Activated effector memory CD4-positive, alpha-beta T cell treated with Interleukin-2 at 50 U/mL for 16 hours (primary cell): Measurements from ENCODE around the gene CDC73.
"Not testable (repeated sequence)": the region's sequence is repeated elsewhere in the genome, so short reads cannot be mapped to it uniquely, and the experiment has no call there.

ENCODE experiments used
- DNase-seq: peaks from one replicate; pipeline ENCODE4 v3.0.0-alpha.2; 2020

CDC73 gene

DNA sequence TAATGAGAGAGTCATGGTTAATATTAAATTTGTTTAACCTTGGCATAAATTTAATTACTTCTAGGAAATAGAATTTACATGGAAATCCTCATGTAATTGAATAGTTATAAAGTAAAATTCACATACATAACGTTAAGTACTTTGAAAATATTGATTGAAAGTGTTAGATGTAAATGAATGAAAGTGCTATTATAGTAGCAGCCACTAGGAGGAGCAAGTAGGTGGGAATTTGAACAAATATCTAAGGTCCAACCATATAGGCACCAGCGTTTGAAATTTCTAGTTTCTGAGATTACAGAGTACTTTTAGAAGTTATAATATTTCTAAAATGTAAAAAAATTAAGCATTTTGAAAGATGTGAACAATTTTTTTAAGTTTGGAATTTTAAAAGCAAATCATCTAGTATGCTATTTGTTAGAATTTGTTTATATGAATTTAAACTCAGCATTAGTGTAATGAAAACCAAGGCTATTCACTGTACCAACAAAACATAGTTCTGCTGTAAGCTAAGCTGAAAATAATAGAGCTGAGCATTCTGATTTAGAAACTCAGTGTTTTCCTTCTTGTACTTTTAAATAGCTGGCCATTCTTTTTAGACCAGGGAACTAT is 61.3 kb downstream of the CDC73 start:
- DNase-seq, result no peak

DNA sequence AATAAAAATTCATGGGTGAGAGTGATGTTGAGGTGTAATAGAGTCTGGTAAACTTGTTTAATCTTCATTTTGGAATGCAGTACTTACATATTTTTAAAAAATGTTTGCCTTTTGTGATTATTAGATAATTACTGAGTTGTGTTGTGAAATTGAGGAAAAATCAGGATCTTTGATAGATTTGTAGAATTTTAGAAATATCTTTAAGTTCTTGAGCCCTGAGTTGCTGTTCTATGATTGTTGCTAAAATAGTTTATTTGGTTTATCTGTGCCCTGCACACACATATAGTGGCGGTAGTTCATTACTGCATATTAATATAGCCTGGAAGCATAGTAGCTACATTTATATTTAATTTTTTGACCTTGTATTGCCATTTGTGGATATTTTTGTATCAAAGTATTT is 62.9 kb downstream of the CDC73 start:
- DNase-seq, result no peak

DNA sequence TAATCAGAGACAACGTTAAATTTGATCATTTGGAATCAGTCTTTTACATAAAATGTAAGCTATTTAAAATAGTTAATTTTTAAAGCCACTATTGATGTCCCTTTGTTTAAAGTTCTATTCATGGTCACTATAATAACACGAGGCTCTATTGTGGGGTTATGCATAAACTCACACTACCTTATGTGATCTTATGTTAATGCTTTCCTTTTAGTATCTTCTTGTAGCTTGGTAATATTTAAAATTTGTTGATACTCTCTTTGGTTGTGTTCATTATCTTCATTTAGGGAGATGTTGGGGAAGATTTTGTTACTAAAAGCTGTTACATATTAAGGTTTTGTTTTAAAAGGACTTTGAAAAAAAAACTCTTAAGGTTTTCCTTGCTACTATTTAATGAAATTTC is 63.4 kb downstream of the CDC73 start:
- no peak for DNase-seq

DNA sequence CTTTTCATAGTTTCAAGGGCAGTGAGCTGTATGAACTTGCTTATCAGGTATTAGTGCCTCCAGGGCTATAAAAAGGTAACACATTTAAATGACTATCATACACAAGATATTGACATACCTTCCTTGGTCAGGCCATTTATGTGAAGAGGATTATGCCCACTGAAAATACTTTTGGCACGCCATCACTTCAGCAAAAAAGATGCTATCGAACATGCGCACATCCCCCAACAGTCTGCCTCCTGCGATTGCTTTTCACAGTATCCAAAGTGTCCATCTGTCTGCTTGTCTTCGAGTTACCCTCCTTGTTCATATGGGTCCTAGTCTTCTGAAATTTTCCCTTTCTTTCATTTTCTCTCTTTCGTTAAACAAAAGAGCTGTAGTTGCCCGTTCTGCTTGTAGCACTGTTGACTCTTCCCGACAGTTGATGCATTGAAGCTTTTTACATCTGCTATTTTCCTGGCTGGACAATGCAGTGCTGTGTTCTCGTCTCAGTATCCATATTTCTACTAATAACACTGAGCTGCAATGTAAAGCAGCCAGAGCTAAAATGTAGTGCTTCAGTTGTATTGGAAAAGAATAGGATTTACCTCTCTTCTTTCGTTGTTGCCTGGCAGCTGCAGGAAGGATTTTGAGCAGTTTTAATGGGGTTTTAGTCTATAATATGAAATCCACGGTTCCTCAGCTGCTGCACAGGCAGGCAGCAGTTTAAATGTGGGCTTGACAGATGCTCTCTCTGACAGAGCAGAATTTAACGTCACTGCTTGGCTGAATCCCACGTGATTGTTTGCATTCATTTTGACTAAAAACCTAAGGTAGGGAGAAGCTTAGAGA is 64.3 kb downstream of the CDC73 start, which contains the start of gene B3GALT2:
Gene B3GALT2, minus strand, starts transcription at position 713 of the 831 bp plus-strand sequence. CDS start 5,051 bp downstream, outside the sequence.
- peak; percentile 19 for DNase-seq

DNA sequence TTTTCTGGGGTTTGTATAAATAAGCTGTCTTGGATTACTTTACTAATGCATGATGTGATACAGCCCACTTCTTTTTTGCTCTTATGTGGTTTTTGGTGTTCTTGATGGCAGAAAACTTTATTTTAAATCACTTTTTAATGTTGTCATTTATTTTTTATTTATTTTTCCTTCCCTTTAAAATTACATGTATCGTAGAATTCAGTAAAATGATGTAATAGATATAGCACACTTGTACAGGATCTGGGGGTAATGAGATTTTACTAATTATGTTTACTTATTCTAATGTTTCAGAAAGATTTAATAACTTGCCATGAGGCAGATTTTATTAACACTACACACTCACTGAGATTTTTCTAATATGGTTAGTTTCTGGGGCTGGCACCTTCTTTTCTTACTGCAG is 65.3 kb downstream of the CDC73 start:
- DNase-seq, result no peak

DNA sequence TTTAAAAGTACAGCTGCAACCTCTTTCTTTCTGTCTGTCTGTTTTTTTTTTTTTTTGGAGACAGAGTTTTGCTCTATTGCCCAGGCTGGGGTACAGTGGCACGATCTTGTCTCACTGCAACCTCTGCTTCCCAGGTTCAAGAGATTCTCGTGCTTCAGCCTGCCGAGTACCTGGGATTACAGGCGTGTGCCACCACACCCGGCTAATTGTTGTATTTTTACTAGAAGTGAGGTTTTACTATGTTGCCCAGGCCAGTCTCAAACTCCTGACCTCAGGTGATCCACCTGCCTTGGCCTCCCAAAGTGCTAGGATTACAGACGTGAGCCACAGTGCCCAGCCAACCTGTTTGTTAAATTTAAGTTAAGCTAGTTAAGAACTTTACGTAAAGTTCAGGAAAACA is 67.1 kb downstream of the CDC73 start:
- not testable (repeated sequence) for DNase-seq

DNA sequence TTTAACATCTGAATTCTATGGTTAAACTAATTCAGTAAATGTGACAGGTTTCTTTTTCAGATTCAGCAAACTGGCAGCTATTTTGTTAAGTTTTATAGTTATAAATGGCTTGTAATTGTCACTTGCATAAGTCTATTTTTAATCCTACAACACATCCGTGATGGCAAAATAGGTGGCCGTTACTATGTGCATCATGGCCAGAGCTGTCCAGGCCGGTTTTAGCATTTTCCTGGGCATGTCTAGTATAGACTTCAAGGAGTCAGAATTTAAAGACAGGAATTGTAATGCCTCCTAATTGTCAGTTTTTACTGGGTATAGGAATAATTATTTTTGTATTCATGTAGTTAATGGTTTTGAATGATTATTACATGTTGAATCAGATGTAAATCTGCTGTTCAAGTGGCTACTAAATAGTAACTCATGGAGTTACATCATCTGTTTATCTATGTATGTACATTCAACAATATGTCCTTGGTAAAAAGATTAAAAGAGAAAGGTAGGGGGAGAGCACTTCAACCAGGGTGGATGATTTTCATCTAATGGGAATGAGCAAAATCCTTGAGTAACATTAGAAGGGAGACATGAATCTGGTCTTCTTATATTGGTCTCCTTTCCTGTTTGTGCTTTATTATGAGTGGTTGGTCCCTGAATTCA is 67.7 kb downstream of the CDC73 start:
- DNase-seq, result no peak

DNA sequence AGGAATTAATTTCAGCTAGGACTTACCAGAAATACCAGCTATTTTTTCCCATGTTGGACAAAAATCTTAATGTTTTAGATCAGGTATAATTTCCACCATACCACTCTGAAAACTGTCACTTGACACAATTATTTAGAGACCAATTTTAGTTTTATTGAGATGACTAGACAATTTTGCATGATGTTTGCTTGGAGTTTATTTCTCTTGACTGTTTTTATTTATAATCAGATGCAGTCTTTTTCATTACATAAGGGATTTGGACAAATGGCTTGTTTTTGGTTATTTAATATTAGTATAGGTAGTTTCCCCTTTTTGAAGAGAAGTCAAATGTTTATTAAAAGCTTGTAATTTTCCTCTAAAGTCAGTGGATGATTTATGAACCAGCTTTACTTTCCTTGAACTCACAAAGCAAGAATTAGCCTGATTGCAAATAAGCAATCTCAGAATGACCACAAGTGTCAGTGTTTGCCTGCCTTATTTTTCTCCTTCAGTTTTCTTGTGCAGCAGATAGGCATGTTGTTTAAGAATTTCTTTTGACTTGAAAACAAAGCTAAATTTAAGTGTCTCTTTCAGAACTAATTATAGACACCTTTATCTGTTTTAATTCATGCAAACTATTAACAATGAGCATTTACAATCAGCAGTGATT is 68.4 kb downstream of the CDC73 start:
- no peak for DNase-seq

DNA sequence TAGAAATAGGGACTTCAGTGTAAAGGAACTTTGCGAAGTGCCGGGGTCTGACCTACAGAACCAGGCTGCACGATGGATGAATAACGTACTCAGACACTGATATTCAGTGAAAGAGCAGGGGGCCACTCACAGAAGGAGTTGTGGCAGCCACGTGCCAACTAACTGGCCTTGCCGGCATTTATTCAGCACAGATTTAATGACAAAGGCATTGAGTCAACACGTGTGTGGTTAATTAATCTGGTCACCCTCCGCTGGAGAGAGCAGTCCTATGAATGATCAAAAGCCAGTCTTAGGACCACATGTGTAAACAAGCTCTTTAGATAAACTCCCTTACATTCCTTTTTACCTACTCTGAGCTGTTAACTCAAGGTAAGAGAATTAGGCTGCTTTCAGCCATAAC is 70.8 kb downstream of the CDC73 start:
- no peak for DNase-seq

DNA sequence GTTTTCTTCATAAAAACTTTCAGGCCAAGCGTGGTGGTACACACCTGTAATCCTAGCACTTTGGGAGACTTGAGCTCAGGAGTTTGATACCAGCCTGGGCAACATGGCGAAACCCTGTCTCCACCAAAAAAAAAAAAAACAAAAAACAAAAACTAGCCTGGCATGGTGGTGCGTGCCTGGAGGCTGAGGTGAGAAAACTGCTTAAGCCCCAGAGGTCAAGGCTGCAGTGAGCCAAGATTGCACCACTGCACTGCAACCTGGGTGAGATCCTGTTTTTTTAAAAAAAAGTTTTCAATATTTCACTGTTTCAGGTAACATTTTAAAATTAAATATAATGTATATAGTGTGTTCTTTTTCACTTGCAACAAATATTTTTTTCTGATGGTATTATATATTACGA is 78.1 kb downstream of the CDC73 start:
- DNase-seq, result no peak

DNA sequence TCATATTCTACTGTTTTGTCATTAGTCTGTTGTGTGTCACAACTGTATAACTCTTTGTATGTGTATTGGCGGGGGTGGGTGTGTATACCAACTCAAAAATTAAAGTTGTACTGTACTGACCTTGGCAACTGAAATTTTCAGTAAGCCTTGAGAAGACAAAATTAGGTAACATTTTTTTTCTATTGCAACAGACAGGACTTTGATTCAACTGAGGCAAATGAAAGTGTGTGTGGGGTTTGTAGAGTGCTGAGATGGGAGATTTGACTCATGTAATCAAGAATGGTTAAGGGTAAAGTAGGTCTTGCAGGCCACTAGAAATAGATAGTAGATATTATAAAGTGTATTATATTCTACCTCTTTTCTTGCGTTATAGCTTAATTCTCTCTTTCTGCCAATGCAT is 79.2 kb downstream of the CDC73 start:
- DNase-seq, result no peak

DNA sequence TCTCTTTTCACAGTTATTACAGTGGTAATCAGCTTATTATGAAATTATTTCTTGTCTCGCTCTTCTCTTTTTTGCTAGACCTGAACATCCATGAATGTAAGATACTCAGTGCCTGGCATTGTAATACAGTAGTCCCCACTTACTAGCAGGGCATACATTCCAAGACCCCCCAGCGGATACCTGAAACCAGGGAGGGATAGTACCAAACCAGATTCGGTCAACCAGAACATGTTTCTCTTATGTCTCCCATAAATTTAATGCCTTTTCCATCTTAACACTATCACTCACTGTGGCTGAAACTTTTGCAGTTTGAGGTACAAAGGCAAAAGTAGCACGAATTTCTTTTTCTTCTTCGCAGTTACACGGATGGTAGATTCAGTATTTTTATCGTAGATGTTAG is 89.2 kb downstream of the CDC73 start:
- DNase-seq, result no peak

DNA sequence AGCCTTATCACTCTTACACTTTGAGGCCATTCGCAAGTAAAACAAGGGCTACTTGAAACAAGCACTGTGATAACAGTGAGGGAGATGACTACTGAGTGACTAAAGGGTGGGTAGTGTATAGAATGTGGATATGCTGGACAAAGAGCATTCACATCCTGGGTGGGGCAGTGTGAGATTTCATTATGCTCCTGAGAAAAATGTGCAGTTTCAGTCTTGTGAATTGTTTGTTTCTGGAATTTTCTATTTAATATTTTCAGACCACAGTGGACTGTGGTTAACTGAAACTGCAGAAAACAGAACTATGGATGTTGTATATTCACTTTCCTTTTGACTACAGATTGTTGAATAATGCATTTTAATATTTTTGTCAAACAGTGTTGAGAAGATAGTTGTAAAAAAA is 89.7 kb downstream of the CDC73 start:
- no peak for DNase-seq

DNA sequence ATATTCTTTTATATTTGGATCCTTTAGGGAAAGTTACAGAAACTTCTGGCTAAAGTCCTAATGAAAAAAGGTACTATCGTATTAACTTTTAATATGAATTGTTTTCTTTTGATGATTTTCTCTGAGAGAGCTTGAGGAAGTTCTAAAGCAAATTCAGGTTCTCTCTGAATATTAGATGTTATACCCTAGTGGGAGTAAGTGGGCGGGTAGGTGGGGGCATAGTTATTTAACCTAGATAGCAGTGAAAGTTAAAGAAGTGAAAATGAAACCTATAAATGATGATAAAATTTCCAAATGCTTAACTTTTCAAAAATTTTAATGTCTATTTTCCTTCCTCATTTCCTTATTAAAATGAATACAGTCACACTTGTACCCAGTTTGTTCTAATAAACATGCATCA is 90.8 kb downstream of the CDC73 start:
- DNase-seq, result no peak

DNA sequence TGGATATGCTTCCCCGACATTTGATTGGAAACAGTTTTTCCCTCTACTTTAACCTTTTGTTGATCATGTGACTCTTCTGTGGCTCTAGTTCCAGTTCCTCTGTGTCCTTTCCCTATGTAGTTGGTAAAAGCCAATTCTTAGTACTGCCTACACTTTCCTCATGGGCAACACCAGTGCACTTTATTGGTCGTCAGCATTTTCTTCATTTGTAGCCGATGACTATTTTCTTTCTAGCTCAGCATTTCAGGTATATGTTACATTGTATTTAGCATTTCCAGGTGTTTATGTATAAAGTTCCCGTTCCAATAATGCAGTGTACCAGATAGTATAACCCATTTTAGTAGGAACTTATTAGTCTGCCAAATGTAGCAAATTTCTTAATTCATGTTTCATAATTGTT is 92.2 kb downstream of the CDC73 start:
- no peak for DNase-seq

DNA sequence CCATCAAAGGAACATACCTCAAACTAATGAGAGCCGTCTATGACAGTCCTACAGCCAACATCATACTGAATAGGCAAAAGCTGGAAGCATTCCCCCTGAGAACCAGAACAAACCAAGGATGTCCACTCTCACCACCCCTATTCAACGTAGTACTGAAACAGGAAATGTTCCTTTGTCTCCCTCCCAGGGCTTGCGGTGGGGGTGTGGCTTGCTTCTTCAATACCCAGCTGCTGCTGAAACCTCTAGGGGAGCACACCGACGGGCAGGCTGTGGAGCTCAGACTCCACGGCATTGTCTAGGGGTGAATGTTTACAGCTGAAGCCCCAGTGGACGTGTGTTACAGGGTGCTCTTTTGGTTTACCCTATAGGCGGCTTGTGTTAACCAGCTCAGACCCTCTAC is 95.1 kb downstream of the CDC73 start:
- no peak for DNase-seq

DNA sequence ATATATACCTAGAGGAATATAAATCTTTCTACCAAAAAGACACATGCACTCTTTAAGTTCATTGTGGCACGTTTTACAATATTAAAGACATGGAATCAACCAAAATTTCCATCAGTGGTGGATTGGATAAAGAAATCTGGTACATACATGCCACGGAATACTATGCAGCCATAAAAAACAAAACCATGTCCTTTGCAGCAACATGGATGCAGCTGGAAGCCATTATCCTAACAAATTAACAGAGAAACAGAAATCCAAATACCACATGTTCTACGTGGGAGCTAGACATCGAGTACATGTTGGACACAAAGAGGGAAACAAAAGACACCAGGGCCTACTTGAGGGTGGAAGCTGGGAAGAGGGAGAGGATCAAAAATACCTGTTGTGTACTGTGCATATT is 97.6 kb downstream of the CDC73 start:
- no peak for DNase-seq

DNA sequence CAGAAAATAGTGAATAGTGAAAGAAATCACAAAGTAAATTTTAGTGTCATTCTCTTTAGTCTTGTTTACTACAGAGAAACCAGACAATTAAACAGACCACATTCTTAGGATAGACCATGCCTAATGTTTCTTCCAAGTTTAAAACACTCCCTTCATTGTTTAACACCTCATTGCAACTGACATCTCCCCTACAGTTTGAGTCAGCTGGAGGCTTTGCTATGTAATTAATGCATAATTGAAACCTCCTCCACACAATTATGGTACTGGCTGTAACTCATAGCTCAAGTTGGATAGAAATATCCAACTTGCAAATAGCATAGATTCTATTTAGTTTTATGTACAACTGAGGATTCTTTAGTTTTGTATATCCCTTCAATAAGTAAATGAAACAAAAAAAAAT is 99.8 kb downstream of the CDC73 start:
- no peak for DNase-seq

DNA sequence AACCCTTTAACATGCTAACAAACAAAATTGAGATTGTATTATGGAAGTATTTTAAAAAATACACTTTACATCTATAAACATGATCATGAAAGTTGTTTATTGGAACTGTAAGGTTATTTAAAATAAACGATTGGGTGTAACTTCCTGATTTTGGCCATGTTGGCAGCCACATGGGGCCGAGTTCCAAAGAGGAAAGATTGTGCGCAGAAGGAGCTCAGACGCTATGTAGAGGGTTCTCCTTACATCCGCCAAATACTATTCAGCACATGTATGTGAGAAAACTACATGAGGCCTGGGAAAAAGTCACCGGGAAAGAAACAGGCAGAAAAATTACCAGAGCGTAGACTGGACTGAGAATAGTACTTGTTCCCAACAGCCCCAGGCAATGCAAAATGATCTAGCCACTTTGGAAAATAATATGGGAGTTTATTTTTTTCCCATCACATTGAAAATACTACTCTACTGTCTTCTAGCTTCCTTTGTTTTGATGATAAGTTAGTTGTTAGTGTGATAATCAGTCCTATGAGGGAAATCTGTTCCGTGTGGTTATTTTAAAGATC is 100.3 kb downstream of the CDC73 start:
- no peak for DNase-seq

DNA sequence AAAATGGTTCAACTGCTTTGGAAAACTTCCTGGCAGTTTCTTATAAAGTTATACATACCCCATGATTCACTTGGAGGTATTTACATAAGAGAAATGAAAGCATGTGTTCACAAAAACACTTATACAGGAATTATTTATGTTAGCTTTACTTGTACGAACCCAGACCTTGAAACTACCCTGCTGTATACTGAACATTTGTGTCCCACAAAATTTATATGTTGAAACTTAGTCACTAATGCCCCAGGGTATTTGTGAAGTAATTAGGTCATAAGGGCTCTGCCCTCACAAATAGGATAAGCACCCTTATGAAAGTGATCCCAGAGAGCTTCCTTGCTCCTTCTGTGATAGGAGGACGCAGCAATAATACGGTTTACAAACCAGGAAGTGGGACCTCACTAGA is 107.3 kb downstream of the CDC73 start:
- DNase-seq, result no peak

DNA sequence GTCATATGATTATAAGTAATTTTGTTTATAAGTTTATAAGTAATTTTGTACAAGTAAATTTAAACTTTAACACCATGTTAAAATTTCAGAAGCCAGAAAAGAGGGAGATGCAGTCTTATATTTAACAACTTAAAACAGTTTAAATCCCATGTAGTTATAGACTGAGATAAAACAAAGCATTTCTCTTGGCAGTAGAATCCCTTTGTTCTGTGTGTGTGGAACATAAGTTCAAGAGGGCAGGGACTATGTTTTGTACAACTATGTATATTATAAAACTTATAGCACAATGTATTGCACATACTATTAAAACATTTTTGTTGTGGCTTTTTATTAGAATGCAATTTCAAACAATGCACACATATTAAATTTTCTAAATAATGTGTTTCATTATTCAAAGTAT is 109.3 kb downstream of the CDC73 start:
- DNase-seq, result not testable (repeated sequence)

DNA sequence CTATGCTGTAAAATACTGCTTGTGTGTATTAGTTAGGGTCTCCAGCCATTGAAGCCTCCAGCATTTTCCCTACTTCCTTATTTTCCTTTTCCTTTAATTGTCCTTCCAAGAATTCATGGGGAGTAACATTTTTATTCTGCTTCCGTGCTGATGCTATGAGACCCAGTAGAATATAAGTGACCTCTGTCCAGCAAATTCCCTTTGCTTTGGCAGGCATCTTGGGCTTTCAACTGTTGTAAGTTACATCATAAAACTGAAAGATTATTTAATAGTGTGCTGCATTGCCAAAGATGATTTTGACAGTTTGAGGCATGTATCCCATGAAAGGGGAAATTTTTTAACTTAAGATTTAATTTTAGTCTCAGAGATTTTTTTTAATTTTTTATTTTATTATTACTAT is 112.7 kb downstream of the CDC73 start:
- no peak for DNase-seq

DNA sequence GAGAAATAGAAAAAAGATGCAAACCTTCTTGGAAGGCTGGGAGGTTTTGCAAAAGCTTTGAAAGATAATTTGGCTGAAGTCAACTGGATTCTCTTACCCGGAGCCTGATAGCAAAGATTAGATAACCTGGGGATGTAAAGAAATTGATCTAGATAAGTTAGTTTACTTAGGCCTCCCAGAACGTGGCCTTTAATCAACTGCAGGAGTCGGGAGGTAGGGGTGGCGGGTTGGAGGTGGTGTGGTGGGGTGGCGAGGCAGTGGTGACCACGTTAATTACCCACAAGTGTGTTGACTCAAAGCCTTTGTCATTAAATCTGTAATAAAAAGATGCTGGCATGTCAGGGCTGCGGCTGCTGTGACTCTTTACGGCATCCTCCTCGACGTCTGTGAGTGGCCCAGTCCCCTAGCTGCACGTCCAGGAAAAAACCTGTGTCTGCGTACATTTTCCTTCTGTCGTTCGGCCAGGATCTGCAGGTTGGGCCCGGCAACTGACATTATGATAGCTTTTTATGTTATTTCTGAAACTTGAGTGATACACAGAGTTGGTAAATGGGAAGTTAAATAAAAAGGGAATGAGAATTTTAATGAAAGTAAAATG is 115.6 kb downstream of the CDC73 start:
- DNase-seq, result no peak
